Stomach (tissue), 9 donors: Measurements from ENCODE around the gene ZNF516. TPM values are rescaled to one million over a fixed set of nuclear protein-coding genes. Genes with fewer than 3 reads are reported as not detected.

Experiments used
- DNase-seq, 2 donors: peaks; one replicate each; pipeline versions ENCODE4 v3.0.0 to v3.0.0-alpha.2; 2013 to 2019
- H3K27ac ChIP-seq, 5 donors: fragments of 200-600 bp in 4 of 5; sonication (generic) in 4 of 5; one replicate each; pipeline ENCODE4 v1.5.1; 2013 to 2019; ENCODE audit warnings: mild to moderate bottlenecking in 1 of 5, moderate library complexity in 1 of 5
- H3K27me3 ChIP-seq, 3 donors: fragments of 200-600 bp; sonication (generic); one replicate each; pipeline ENCODE4 v1.5.1; 2017 to 2019; ENCODE audit warnings: mixed run types in 1 of 3
- H3K36me3 ChIP-seq, 4 donors: fragments of 200-600 bp; sonication (generic); 1 replicate in 3 of 4; 2 replicates in 1 of 4; pipeline ENCODE4 v1.5.1; 2016 to 2019
- H3K4me1 ChIP-seq, 4 donors: fragments of 200-600 bp; sonication (generic); one replicate each; pipeline ENCODE4 v1.5.1; 2016 to 2019
- H3K4me3 ChIP-seq, 4 donors: fragments of 200-600 bp; sonication (generic) in 3 of 4; one replicate each; pipeline ENCODE4 v1.5.1; 2016 to 2019; ENCODE audit warnings: mild to moderate bottlenecking in 1 of 4
- H3K9me3 ChIP-seq, 4 donors: fragments of 200-600 bp; sonication (generic); one replicate each; pipeline ENCODE4 v1.5.1; 2016 to 2019
- EP300 ChIP-seq: sonication (generic); formaldehyde crosslinking; IDR thresholded peaks from one replicate; pipeline ENCODE4 v1.6.1; 2017; ENCODE audit warnings: antibody characterized with exemption
- POLR2A ChIP-seq, 4 donors: fragments of 450-650 bp; IDR thresholded peaks; one replicate each; pipeline ENCODE4 v1.6.1; 2016; ENCODE audit warnings: antibody characterized with exemption in 4 of 4, control low read depth in 2 of 4, mild to moderate bottlenecking in 1 of 4, moderate library complexity in 1 of 4
- POLR2AphosphoS5 ChIP-seq, 3 donors: sonication (generic); formaldehyde crosslinking; IDR thresholded peaks; one replicate each; pipeline ENCODE4 v1.6.1; 2016; ENCODE audit warnings: antibody characterized with exemption in 3 of 3
- WGBS, 5 donors: extraction: QIAGEN DNeasy Blood & Tissue Kit in 3 of 5; methylation state at CpG; one replicate each; pipeline versions ENCODE4 v1.1.5 to v1.1.7; 2013 to 2018; 5-methylcytosine and 5-hydroxymethylcytosine counted together
- intact Hi-C: fragments of 100-400 bp; cut with DNase I; formaldehyde crosslinking; loops from one replicate; pipeline ENCODE4 v1.15.1; 2023; ENCODE audit warnings: low total_unique reads
- polyA plus RNA-seq, 3 donors: library from polyadenylated mRNA; stranded (reverse); fragments of 200-250 nt; gene quantifications; one replicate each; pipeline ENCODE4 v1.2.3, GENCODE V29; 2013
- total RNA-seq, 5 donors: library from RNA; depleted of rRNA; stranded (reverse); fragments of >200 nt; gene quantifications; one replicate each; pipeline versions ENCODE4 v1.1.0 to v1.2.3, GENCODE V29; 2014 to 2016
- TF ChIP-seq, protein P1 (sequence below), 7 experiments: fragments of 450-650 bp in 4 of 7; fragments of 200-600 bp in 3 of 7; sonication (generic) in 3 of 7; IDR thresholded peaks; one replicate each; pipeline ENCODE4 v1.5.1; 2016 to 2019; ENCODE audit warnings: antibody characterized with exemption in 7 of 7, control low read depth in 2 of 7, mild to moderate bottlenecking in 1 of 7
- donor health status: healthy with polysubstance abuse.
- donor health status: Bipolar disorder and iron deficiency.
- donor health status: healthy.

Gene ZNF516
- total and polyA plus RNA-seq, 8 donors: 2.3 to 25.9 (median 14.4) TPM

DNA sequence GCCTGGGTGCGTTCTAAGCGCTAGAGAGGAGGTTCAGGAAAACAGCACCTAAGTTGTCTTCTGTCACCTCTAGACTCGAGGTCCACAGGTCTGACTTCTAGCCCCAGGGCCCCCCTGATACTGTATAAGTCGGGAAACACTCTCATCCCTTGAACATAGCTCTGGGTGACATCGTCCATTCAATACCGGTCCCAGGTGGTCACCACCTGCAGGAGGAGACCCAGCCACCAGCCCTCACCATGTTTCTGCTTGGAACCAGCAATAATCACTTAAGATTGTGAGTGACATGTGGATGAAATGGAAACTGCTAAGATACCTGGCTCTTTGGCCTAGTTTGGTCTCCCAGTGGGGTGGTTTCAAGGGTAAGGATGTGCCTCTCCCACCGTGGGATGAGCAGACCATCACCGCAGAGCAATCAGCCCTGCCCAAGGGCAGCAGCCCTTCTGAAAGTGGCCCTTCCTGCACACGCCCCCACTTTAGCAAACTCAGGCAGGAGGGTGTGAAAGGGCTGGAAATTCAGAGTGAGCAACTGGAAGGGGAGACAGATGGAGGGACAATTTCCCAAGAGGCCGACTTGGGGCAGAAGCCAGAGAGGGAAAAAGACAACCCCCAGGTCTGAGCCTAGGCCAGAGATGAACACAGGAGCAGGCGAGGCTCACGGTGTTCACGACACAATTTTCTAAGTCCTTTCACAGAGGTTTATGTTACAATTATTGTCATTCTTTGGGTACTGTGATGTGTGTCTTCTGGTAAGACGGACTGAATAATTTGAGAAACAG is 95.2 kb downstream of the ZNF516 start:
- WGBS, 5 donors: 83 to 92% (median 88%) methylated on average over 12 to 14 of the region's 14 CpGs
- TF ChIP-seq, protein P1, sequence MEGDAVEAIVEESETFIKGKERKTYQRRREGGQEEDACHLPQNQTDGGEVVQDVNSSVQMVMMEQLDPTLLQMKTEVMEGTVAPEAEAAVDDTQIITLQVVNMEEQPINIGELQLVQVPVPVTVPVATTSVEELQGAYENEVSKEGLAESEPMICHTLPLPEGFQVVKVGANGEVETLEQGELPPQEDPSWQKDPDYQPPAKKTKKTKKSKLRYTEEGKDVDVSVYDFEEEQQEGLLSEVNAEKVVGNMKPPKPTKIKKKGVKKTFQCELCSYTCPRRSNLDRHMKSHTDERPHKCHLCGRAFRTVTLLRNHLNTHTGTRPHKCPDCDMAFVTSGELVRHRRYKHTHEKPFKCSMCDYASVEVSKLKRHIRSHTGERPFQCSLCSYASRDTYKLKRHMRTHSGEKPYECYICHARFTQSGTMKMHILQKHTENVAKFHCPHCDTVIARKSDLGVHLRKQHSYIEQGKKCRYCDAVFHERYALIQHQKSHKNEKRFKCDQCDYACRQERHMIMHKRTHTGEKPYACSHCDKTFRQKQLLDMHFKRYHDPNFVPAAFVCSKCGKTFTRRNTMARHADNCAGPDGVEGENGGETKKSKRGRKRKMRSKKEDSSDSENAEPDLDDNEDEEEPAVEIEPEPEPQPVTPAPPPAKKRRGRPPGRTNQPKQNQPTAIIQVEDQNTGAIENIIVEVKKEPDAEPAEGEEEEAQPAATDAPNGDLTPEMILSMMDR (IDR thresholded peaks at IDR 0.05): no peak

DNA sequence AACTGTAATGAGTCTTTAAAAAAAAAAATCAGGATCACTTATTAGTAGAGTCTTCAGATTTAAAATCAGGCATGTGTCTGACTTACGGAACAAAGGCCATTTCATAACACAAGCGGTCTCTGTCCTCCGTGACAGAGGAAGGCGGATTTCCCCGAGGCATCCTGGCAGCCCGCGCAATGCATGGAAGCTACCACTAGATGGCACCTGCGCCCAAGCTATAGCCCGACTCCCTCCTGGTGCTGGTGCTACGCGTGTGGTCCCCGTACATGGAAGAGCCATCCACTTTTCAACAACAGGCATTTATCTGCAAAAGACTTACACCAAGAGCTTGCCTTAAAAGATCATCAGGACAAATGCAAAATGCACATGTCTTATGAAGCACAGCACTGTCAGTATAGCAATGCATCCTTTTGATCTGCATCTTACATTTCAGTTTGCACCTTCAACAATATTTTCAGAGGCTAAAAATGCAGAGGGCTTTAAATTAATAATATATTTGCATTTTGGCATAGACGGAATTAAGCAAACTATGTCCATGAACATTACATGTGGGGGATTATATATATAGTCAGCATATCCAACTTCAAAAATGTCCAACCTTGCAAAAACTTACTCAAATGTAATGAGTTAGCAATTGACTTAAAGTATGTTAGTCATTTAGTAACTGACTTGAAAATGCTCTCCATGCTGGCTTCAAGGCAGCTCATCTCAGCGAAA is 96.0 kb downstream of the ZNF516 start:
- no peaks in the 10 kb centered on the region for H3K27me3 ChIP-seq
- H3K9me3 ChIP-seq: no peaks in the 10 kb centered on the region
- H3K36me3 ChIP-seq: peaks cover 0 to 9% (median 4%) of the 10 kb centered on the region in 4 donors
- WGBS, 5 donors: 13 to 16% (median 14%) methylated on average over 10 to 14 of the region's 14 CpGs
- intact Hi-C loops: no loop called here
- peaks cover 8 to 54% (median 23%) of the 10 kb centered on the region in 4 donors for H3K4me1 ChIP-seq
- peak overlapping the region in 3 of 5 donors; percentile 43 to 63 (median 51) for H3K27ac ChIP-seq
- peak; percentile 86 to 92 for DNase-seq
- TF ChIP-seq POLR2AphosphoS5 (IDR thresholded peaks at IDR 0.05) (peak; percentile 13 to 58 (median 15)), POLR2A (IDR thresholded peaks at IDR 0.05) (no peak), EP300 (no peak)
- TF ChIP-seq, protein P1 (IDR thresholded peaks at IDR 0.05): peak in 6 of 7 experiments; percentile 58 to 98 (median 96)
- no peak overlapping the region for H3K4me3 ChIP-seq

More for the DNA sequence above, 95.2 kb downstream of the ZNF516 start:
- intact Hi-C loops: loop anchor here (5.0 to 10.0 kb wide), 2 partner anchors 285 to 307 kb away; no protein-coding TSS in a partner anchor
- peaks cover 0 to 9% (median 5%) of the 10 kb centered on the region in 4 donors for H3K36me3 ChIP-seq
- H3K4me1 ChIP-seq: peaks cover 8 to 53% (median 23%) of the 10 kb centered on the region in 4 donors
- H3K27me3 ChIP-seq: no peaks in the 10 kb centered on the region
- no peaks in the 10 kb centered on the region for H3K9me3 ChIP-seq
- no peak overlapping the region for H3K27ac ChIP-seq
- DNase-seq: no peak
- no peak overlapping the region for H3K4me3 ChIP-seq

DNA sequence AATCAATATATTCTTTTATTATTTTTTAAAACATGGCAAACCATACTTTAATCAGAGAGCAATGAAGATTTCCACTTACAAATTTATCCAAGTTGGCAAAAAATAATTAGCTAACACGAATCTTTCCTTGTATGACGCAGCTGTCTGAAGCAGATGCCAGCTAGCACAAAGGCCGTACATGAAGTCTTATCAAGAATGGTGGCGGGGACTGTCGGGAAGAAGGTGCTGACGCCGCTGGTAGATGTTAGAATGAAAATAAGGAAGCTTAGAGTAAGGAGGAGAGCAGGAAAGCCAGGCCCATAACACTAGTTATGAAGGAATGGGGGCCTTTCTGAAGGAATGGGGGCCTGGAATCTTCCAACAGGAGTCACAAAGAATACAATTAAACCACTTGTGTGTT is 96.7 kb downstream of the ZNF516 start:
- intact Hi-C loops: no loop called here
- peaks cover 0 to 9% (median 4%) of the 10 kb centered on the region in 4 donors for H3K36me3 ChIP-seq
- H3K4me3 ChIP-seq: no peak overlapping the region
- WGBS, 5 donors: 45 to 63% (median 48%) methylated on average over 7 of the region's 7 CpGs
- H3K4me1 ChIP-seq: peaks cover 8 to 54% (median 21%) of the 10 kb centered on the region in 4 donors
- H3K27me3 ChIP-seq: no peaks in the 10 kb centered on the region
- peak in 2 of 3 donors; percentile 35 to 69 for TF ChIP-seq POLR2AphosphoS5 (IDR thresholded peaks at IDR 0.05)
- no peak for TF ChIP-seq EP300
- H3K27ac ChIP-seq: peak overlapping the region in 4 of 5 donors; percentile 27 to 63 (median 47)
- H3K9me3 ChIP-seq: no peaks in the 10 kb centered on the region
- peak; percentile 63 to 68 for DNase-seq

DNA sequence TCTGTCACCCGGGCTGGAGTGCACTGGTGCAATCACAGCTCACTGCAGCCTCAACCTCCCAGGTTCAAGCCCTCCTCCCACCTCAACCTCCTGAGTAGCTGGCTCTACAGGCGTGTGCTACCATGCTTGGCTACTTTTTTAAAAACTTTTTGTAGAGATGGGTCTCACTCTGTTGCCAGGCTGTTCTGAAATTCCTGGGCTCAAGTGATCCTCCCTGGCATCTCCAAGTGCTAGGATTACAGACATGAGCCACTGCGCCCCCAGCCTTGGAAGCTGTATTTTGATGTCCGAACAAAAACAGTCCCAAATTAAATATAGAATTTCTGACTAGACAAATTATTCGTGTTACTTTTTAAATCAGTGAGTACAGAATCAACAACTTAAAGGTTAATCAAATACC is 97.4 kb downstream of the ZNF516 start:
- WGBS, 5 donors: 51 to 73% (median 59%) methylated on average over 5 of the region's 5 CpGs
- H3K27ac ChIP-seq: peak overlapping the region in 3 of 5 donors; percentile 27 to 63 (median 43)
- peaks cover 0 to 9% (median 3%) of the 10 kb centered on the region in 4 donors for H3K36me3 ChIP-seq
- no peaks in the 10 kb centered on the region for H3K9me3 ChIP-seq
- no peak for DNase-seq
- TF ChIP-seq POLR2A (IDR thresholded peaks at IDR 0.05) (no peak), EP300 (no peak), POLR2AphosphoS5 (IDR thresholded peaks at IDR 0.05) (no peak)
- TF ChIP-seq, protein P1 (IDR thresholded peaks at IDR 0.05): no peak
- H3K4me3 ChIP-seq: no peak overlapping the region
- peaks cover 8 to 54% (median 20%) of the 10 kb centered on the region in 4 donors for H3K4me1 ChIP-seq
- intact Hi-C loops: no loop called here
- H3K27me3 ChIP-seq: no peaks in the 10 kb centered on the region
